Sigmoid colon (tissue), 7 donors: ENCODE results near the gene SCEL. TPM values are rescaled to one million over a fixed set of nuclear protein-coding genes. Genes with fewer than 3 reads are reported as not detected.

Experiments used
- DNase-seq: peaks from one replicate; pipeline ENCODE4 v3.0.0-alpha.2; 2019
- H3K27ac ChIP-seq, 4 donors: fragments of 200-600 bp; sonication (generic); one replicate each; pipeline ENCODE4 v1.5.1; 2016 to 2019; ENCODE audit warnings: mild to moderate bottlenecking in 1 of 4
- H3K27me3 ChIP-seq, 3 donors: fragments of 200-600 bp; sonication (generic); one replicate each; pipeline ENCODE4 v1.5.1; 2019; ENCODE audit warnings: mild to moderate bottlenecking in 1 of 3
- H3K36me3 ChIP-seq, 4 donors: fragments of 200-600 bp; sonication (generic); one replicate each; pipeline ENCODE4 v1.5.1; 2016 to 2019
- H3K4me1 ChIP-seq, 4 donors: fragments of 200-600 bp; sonication (generic); one replicate each; pipeline ENCODE4 v1.5.1; 2017 to 2019
- H3K4me3 ChIP-seq, 4 donors: fragments of 200-600 bp; sonication (generic); one replicate each; pipeline ENCODE4 v1.5.1; 2017 to 2019; ENCODE audit warnings: mild to moderate bottlenecking in 2 of 4, moderate library complexity in 1 of 4
- H3K9me3 ChIP-seq, 4 donors: fragments of 200-600 bp in 3 of 4; sonication (generic) in 3 of 4; one replicate each; pipeline versions ENCODE4 v1.5.1 to v1.6.1; 2013 to 2019
- EP300 ChIP-seq, 4 donors: sonication (generic); formaldehyde crosslinking; IDR thresholded peaks; one replicate each; pipeline ENCODE4 v1.6.1; 2017; ENCODE audit warnings: antibody characterized with exemption in 4 of 4
- POLR2A ChIP-seq, 2 donors: fragments of 450-650 bp; IDR thresholded peaks; one replicate each; pipeline ENCODE4 v1.6.1; 2016; ENCODE audit warnings: antibody characterized with exemption in 2 of 2, mild to moderate bottlenecking in 2 of 2, moderate library complexity in 2 of 2
- POLR2AphosphoS5 ChIP-seq, 4 donors: sonication (generic); formaldehyde crosslinking; IDR thresholded peaks; one replicate each; pipeline ENCODE4 v1.6.1; 2017; ENCODE audit warnings: antibody characterized with exemption in 4 of 4
- WGBS, 2 donors: extraction: QIAGEN DNeasy Blood & Tissue Kit; methylation state at CpG; one replicate each; pipeline ENCODE4 v1.1.7; 2013; 5-methylcytosine and 5-hydroxymethylcytosine counted together
- intact Hi-C: fragments of 100-400 bp; cut with DNase I; formaldehyde crosslinking; loops from one replicate; pipeline ENCODE4 v1.15.1; 2023
- polyA plus RNA-seq, 3 donors: library from polyadenylated mRNA; stranded (reverse); fragments of 200-250 nt; gene quantifications; one replicate each; pipeline ENCODE4 v1.2.3, GENCODE V29; 2013
- total RNA-seq, 4 donors: library from RNA; depleted of rRNA; stranded (reverse); fragments of >200 nt; gene quantifications; one replicate each; pipeline ENCODE4 v1.1.0, GENCODE V29; 2016
- TF ChIP-seq, protein P1 (sequence below), 4 experiments: fragments of 450-650 bp in 3 of 4; fragments of 200-600 bp in 1 of 4; IDR thresholded peaks; one replicate each; pipeline ENCODE4 v1.5.1; 2016 to 2019; ENCODE audit warnings: antibody characterized with exemption in 4 of 4, mild to moderate bottlenecking in 3 of 4, moderate library complexity in 2 of 4
- donor health status: healthy with polysubstance abuse.
- donor health status: Bipolar disorder and iron deficiency.
- donor health status: healthy.

SCEL gene
- total and polyA plus RNA-seq, 7 donors: 0.54 to 2.4 (median 2.1) TPM; not detected in 4

DNA sequence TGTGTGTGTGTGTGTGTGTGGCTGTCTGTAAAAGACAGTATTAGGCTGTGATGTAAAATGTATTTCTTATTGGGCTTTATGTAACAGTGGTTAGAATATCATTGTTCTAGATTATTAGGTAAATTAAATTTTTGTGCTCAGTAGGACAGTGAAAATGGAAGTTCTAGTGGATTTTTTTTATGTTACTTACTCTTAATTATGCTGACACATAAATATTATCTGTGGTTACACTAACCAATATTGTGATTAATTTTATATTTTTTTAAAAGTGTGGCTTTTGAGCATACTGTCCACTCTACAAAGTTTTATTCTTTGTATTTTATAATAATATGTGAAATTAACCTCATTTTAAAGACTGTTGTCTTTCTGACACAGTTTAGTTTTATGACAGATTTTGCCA is 80.5 kb downstream of the SCEL start:
- H3K27ac ChIP-seq: no peak overlapping the region
- no peak overlapping the region for H3K4me3 ChIP-seq
- TF ChIP-seq POLR2A (IDR thresholded peaks at IDR 0.05): no peak
- TF ChIP-seq POLR2AphosphoS5 (IDR thresholded peaks at IDR 0.05): no peak
- TF ChIP-seq, protein P1, sequence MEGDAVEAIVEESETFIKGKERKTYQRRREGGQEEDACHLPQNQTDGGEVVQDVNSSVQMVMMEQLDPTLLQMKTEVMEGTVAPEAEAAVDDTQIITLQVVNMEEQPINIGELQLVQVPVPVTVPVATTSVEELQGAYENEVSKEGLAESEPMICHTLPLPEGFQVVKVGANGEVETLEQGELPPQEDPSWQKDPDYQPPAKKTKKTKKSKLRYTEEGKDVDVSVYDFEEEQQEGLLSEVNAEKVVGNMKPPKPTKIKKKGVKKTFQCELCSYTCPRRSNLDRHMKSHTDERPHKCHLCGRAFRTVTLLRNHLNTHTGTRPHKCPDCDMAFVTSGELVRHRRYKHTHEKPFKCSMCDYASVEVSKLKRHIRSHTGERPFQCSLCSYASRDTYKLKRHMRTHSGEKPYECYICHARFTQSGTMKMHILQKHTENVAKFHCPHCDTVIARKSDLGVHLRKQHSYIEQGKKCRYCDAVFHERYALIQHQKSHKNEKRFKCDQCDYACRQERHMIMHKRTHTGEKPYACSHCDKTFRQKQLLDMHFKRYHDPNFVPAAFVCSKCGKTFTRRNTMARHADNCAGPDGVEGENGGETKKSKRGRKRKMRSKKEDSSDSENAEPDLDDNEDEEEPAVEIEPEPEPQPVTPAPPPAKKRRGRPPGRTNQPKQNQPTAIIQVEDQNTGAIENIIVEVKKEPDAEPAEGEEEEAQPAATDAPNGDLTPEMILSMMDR (IDR thresholded peaks at IDR 0.05): no peak
- no peak for TF ChIP-seq EP300 (IDR thresholded peaks at IDR 0.05)
- no peak for DNase-seq
- H3K36me3 ChIP-seq: no peaks in the 10 kb centered on the region
- intact Hi-C loops: no loop called here
- H3K9me3 ChIP-seq: no peaks in the 10 kb centered on the region
- H3K4me1 ChIP-seq: no peaks in the 10 kb centered on the region
- no peaks in the 10 kb centered on the region for H3K27me3 ChIP-seq

DNA sequence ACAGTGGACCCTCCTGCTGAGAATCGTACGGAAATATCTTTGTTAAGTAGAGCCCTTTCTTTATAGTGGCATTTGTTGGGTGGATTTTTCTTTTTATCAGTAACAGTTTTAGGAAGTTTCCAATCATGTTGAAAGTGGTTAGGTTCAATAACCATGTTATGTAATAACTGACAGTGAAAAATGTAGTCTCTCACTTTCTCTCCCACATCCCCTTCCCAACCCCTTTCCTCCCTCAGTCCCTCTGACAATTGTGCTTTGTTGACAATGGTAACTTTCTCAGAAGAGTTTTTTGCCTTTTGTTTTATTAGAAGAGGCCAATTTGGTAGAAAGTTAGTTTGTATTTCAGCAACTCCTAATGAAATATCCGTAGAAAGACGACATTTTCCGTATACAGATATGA is 84.1 kb downstream of the SCEL start:
- Histone ChIP-seq H3K9me3 (no peaks in the 10 kb centered on the region), H3K4me3 (no peak overlapping the region), H3K4me1 (no peaks in the 10 kb centered on the region), H3K27me3 (no peaks in the 10 kb centered on the region), H3K36me3 (no peaks in the 10 kb centered on the region), H3K27ac (no peak overlapping the region)
- WGBS, 2 donors: 72 to 73% methylated on average over 5 of the region's 5 CpGs
- no peak for DNase-seq
- intact Hi-C loops: no loop called here
- TF ChIP-seq EP300 (IDR thresholded peaks at IDR 0.05): no peak
- no peak for TF ChIP-seq POLR2AphosphoS5 (IDR thresholded peaks at IDR 0.05)
- no peak for TF ChIP-seq POLR2A (IDR thresholded peaks at IDR 0.05)
- TF ChIP-seq, protein P1 (IDR thresholded peaks at IDR 0.05): no peak

- Histone ChIP-seq H3K4me3 (no peak overlapping the region), H3K9me3 (no peaks in the 10 kb centered on the region), H3K27me3 (no peaks in the 10 kb centered on the region), H3K36me3 (no peaks in the 10 kb centered on the region), H3K4me1 (no peaks in the 10 kb centered on the region), H3K27ac (no peak overlapping the region)
- WGBS, 2 donors: 44 to 73% methylated on average over 1 of the region's 1 CpG
- intact Hi-C loops: no loop called here
- TF ChIP-seq POLR2A (IDR thresholded peaks at IDR 0.05): no peak
- no peak for TF ChIP-seq EP300 (IDR thresholded peaks at IDR 0.05)
- no peak for TF ChIP-seq POLR2AphosphoS5 (IDR thresholded peaks at IDR 0.05)
- TF ChIP-seq, protein P1 (IDR thresholded peaks at IDR 0.05): no peak
- no peak for DNase-seq
Measured at GRCh38 chr13:77620138-77620537, 84.6 kb downstream of the SCEL start.

- no peaks in the 10 kb centered on the region for H3K27me3 ChIP-seq
- intact Hi-C loops: no loop called here
- H3K36me3 ChIP-seq: no peaks in the 10 kb centered on the region
- 42 to 81% methylated on average over 3 of the region's 3 CpGs for WGBS, 2 donors
- H3K4me3 ChIP-seq: no peak overlapping the region
- H3K27ac ChIP-seq: no peak overlapping the region
- H3K4me1 ChIP-seq: no peaks in the 10 kb centered on the region
- DNase-seq: no peak
- no peak for TF ChIP-seq EP300 (IDR thresholded peaks at IDR 0.05)
- no peaks in the 10 kb centered on the region for H3K9me3 ChIP-seq
Measured at GRCh38 chr13:77623806-77624205, 88.3 kb downstream of the SCEL start.

GRCh38 chr13:77628170-77628569 is 92.7 kb downstream of the SCEL start:
- Histone ChIP-seq H3K36me3 (no peaks in the 10 kb centered on the region), H3K27ac (no peak overlapping the region), H3K4me3 (no peak overlapping the region), H3K27me3 (no peaks in the 10 kb centered on the region), H3K4me1 (no peaks in the 10 kb centered on the region), H3K9me3 (no peaks in the 10 kb centered on the region)
- TF ChIP-seq POLR2A (IDR thresholded peaks at IDR 0.05): no peak
- no peak for TF ChIP-seq EP300 (IDR thresholded peaks at IDR 0.05)
- TF ChIP-seq, protein P1 (IDR thresholded peaks at IDR 0.05): no peak
- TF ChIP-seq POLR2AphosphoS5 (IDR thresholded peaks at IDR 0.05): no peak
- DNase-seq: no peak
- intact Hi-C loops: no loop called here
